ENCODE data around the gene UBE2Q1.

UBE2Q1 gene

DNA sequence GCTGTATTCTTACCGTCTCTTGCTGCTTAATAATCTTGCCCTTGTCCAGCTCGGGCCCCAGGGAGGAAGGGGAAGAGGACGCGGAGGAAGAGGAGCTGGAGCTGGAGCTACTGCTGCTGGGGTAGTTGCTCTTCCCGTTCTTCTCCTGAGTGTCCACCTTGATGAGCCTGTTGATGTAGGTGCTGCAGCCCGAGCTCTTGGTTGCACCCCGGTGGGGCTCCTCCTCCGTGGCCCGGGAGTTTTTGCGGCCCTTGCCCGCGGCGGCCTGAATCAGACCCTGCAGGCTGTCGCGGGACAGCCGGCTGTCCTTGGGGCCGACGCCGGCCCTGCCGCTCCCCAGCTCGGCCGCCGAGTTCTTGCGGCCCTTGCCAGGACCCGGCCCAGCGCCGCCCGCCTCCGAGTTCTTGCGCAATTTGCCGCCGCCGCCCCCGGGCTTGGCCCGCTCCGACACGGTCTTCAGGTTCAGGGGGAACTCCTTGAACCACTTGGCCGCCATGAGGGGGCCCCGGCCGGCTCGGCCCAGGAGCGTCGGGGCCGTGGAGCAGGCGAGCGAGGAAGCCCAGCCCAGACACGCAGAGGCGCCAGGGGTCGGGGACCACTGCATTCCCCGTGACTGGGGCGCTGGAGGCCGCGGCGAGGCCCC, 56.9 kb downstream of the UBE2Q1 start:
- Histone ChIP-seq H2AFZ (ENCODE audit: low read depth, low read length) (no peak overlapping the region), H3K79me2 (ENCODE audit: low read length) (no peaks in the 10 kb centered on the region), H3K36me3 (replicated peaks; ENCODE audit: low read depth, low read length) (no peaks in the 10 kb centered on the region), H3K4me3 (ENCODE audit: low read length) (no peak overlapping the region), H3K9me3 (ENCODE audit: insufficient read depth, low read length) (no peaks in the 10 kb centered on the region), H3K27ac (ENCODE audit: low read length) (no peak overlapping the region), H3K9ac (ENCODE audit: low read length) (no peak overlapping the region), H3K4me1 (ENCODE audit: low read length) (peaks cover 7% of the 10 kb centered on the region), H3K4me2 (ENCODE audit: low read length) (no peak overlapping the region), H4K20me1 (ENCODE audit: insufficient read depth, low read length) (no peaks in the 10 kb centered on the region), H3K27me3 (ENCODE audit: low read depth, low read length) (peaks cover 16% of the 10 kb centered on the region)
- TF ChIP-seq, protein P1, sequence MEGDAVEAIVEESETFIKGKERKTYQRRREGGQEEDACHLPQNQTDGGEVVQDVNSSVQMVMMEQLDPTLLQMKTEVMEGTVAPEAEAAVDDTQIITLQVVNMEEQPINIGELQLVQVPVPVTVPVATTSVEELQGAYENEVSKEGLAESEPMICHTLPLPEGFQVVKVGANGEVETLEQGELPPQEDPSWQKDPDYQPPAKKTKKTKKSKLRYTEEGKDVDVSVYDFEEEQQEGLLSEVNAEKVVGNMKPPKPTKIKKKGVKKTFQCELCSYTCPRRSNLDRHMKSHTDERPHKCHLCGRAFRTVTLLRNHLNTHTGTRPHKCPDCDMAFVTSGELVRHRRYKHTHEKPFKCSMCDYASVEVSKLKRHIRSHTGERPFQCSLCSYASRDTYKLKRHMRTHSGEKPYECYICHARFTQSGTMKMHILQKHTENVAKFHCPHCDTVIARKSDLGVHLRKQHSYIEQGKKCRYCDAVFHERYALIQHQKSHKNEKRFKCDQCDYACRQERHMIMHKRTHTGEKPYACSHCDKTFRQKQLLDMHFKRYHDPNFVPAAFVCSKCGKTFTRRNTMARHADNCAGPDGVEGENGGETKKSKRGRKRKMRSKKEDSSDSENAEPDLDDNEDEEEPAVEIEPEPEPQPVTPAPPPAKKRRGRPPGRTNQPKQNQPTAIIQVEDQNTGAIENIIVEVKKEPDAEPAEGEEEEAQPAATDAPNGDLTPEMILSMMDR (IDR thresholded peaks at IDR 0.05; ENCODE audit: low read depth, low read length), result no peak
- TF ChIP-seq EZH2phosphoT487 (IDR thresholded peaks at IDR 0.05; ENCODE audit: low read depth), result no peak

DNA sequence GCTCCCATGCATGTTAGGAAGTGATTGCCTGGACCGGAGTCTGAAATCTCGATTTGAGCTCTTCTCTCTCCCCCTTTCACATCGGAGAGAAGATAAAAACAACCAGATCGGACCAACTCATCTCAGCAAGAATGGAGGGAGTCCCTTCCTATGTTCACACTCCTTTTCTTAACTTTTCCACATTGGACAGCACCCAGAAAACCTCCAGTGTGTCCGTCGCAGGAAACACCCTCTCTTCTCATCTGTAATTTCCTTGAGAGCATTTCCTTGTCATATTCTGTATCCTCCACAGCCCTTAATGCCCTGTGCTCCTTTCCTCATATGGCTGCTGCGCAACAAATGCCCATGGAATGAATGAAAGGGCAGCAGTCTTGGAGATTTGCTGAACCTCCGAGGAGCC, 57.9 kb downstream of the UBE2Q1 start:
- H3K27me3 ChIP-seq (ENCODE audit: low read depth, low read length), result peaks cover 16% of the 10 kb centered on the region
- H3K27ac ChIP-seq (ENCODE audit: low read length), result no peak overlapping the region
- H2AFZ ChIP-seq (ENCODE audit: low read depth, low read length), result no peak overlapping the region
- H3K4me3 ChIP-seq (ENCODE audit: low read length), result no peak overlapping the region
- H3K9ac ChIP-seq (ENCODE audit: low read length), result no peak overlapping the region
- H3K79me2 ChIP-seq (ENCODE audit: low read length), result no peaks in the 10 kb centered on the region
- no peaks in the 10 kb centered on the region for H3K9me3 ChIP-seq (ENCODE audit: insufficient read depth, low read length)
- no peak overlapping the region for H3K4me2 ChIP-seq (ENCODE audit: low read length)
- peaks cover 14% of the 10 kb centered on the region for H3K4me1 ChIP-seq (ENCODE audit: low read length)
- TF ChIP-seq, protein P1 (IDR thresholded peaks at IDR 0.05; ENCODE audit: low read depth, low read length), result no peak
- no peak for TF ChIP-seq EZH2phosphoT487 (IDR thresholded peaks at IDR 0.05; ENCODE audit: low read depth)
- H4K20me1 ChIP-seq (ENCODE audit: insufficient read depth, low read length), result no peaks in the 10 kb centered on the region
- H3K36me3 ChIP-seq (replicated peaks; ENCODE audit: low read depth, low read length), result no peaks in the 10 kb centered on the region

DNA sequence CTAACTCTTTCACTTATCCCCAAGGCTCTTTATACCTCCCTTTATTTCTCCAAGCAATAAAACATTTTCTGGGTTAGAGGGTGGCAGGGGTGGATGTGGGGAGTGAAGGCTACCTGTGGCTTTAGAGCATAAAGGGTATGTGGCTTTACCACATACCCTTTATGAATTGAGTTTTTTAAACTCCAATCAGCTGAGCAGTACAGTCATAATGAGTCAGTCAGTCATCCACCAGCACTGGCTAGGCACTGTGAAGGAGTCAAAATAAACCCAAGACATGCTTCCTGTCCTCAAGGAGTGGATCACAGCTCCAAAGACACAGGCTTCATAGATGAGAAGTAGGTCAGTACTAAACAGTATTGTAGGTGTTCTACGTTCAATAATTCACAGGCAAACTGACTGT, 59.0 kb downstream of the UBE2Q1 start:
- Histone ChIP-seq H3K27me3 (ENCODE audit: low read depth, low read length) (peaks cover 16% of the 10 kb centered on the region), H3K36me3 (replicated peaks; ENCODE audit: low read depth, low read length) (no peaks in the 10 kb centered on the region), H4K20me1 (ENCODE audit: insufficient read depth, low read length) (no peaks in the 10 kb centered on the region), H3K9ac (ENCODE audit: low read length) (no peak overlapping the region), H3K4me2 (ENCODE audit: low read length) (no peak overlapping the region), H3K9me3 (ENCODE audit: insufficient read depth, low read length) (no peaks in the 10 kb centered on the region), H3K27ac (ENCODE audit: low read length) (no peak overlapping the region), H3K4me3 (ENCODE audit: low read length) (no peak overlapping the region), H2AFZ (ENCODE audit: low read depth, low read length) (no peak overlapping the region), H3K4me1 (ENCODE audit: low read length) (peaks cover 14% of the 10 kb centered on the region), H3K79me2 (ENCODE audit: low read length) (no peaks in the 10 kb centered on the region)
- TF ChIP-seq EZH2phosphoT487 (IDR thresholded peaks at IDR 0.05; ENCODE audit: low read depth), result no peak
- TF ChIP-seq, protein P1 (IDR thresholded peaks at IDR 0.05; ENCODE audit: low read depth, low read length), result no peak

Data from OCI-LY3 (cell line).